HEK293T (cell line): ENCODE results near the gene TMEM150B.

Experiments used
- CTCF ChIA-PET: fragments of 350-600 bp; formaldehyde crosslinking; extraction: SDS; loops from one replicate; lab custom pipeline; 2021; ENCODE audit warnings: antibody characterized with exemption, inconsistent platforms; lab: Yijun Ruan, JAX
- POLR2A ChIA-PET: fragments of 350-600 bp; formaldehyde crosslinking; extraction: SDS; loops from one replicate; lab custom pipeline; 2020; ENCODE audit warnings: antibody characterized with exemption, inconsistent platforms; lab: Yijun Ruan, JAX
- DNase-seq: peaks from one replicate; pipeline ENCODE4 v3.0.0; 2012; ENCODE audit warnings: mixed read lengths; ENCODE audit errors: extremely low spot score
- ARNT ChIP-seq: fragments of 450-650 bp; IDR thresholded peaks from 2 replicates; pipeline ENCODE4 v1.6.1; 2017; ENCODE audit warnings: mild to moderate bottlenecking
- BHLHE40 ChIP-seq: fragments of 450-650 bp; IDR thresholded peaks from 2 replicates; pipeline ENCODE4 v1.6.1; 2016; ENCODE audit warnings: mild to moderate bottlenecking, moderate library complexity, borderline replicate concordance
- CTBP1 ChIP-seq: fragments of 450-650 bp; IDR thresholded peaks from 2 replicates; pipeline ENCODE4 v1.6.1; 2016; ENCODE audit warnings: borderline replicate concordance
- FOXK2 ChIP-seq: fragments of 450-650 bp; IDR thresholded peaks from 2 replicates; pipeline ENCODE4 v1.6.1; 2016; ENCODE audit warnings: mild to moderate bottlenecking
- FOXM1 ChIP-seq: fragments of 450-650 bp; IDR thresholded peaks from 2 replicates; pipeline ENCODE4 v1.6.1; 2017; ENCODE audit warnings: mild to moderate bottlenecking, borderline replicate concordance
- HDGF ChIP-seq: fragments of 450-650 bp; IDR thresholded peaks from 2 replicates; pipeline ENCODE4 v1.6.1; 2017; ENCODE audit warnings: antibody characterized with exemption, borderline replicate concordance
- L3MBTL2 ChIP-seq: fragments of 450-650 bp; conservative IDR thresholded peaks from 2 replicates; pipeline ENCODE4 v1.6.1; 2016; ENCODE audit warnings: mild to moderate bottlenecking
- LEF1 ChIP-seq: fragments of 450-650 bp; IDR thresholded peaks from 2 replicates; pipeline ENCODE4 v1.6.1; 2017; ENCODE audit warnings: mild to moderate bottlenecking, borderline replicate concordance
- NFRKB ChIP-seq: fragments of 450-650 bp; IDR thresholded peaks from 2 replicates; pipeline ENCODE4 v1.6.1; 2016; ENCODE audit warnings: mild to moderate bottlenecking, moderate library complexity
- PKNOX1 ChIP-seq: fragments of 450-650 bp; IDR thresholded peaks from 2 replicates; pipeline ENCODE4 v1.6.1; 2016
- SP1 ChIP-seq: fragments of 450-650 bp; IDR thresholded peaks from 2 replicates; pipeline ENCODE4 v1.6.1; 2017
- SUZ12 ChIP-seq: fragments of 450-650 bp; IDR thresholded peaks from 2 replicates; pipeline ENCODE4 v1.6.1; 2016; ENCODE audit warnings: mild to moderate bottlenecking
- TARDBP ChIP-seq: fragments of 450-650 bp; IDR thresholded peaks from 2 replicates; pipeline ENCODE4 v1.6.1; 2016
- ZNF384 ChIP-seq: fragments of 450-650 bp; IDR thresholded peaks from 2 replicates; pipeline ENCODE4 v1.6.1; 2016

The TMEM150B gene

GRCh38 chr19:55266404-55266803, 58.7 kb downstream of the TMEM150B start:
- no peak for DNase-seq
- no peak for TF ChIP-seq SUZ12
- no peak for TF ChIP-seq FOXM1
- TF ChIP-seq NFRKB: no peak
- no peak for TF ChIP-seq LEF1
- TF ChIP-seq ZNF384: no peak
- no peak for TF ChIP-seq FOXK2
- no peak for TF ChIP-seq L3MBTL2
- TF ChIP-seq SP1: no peak
- no peak for TF ChIP-seq PKNOX1
- TF ChIP-seq HDGF: no peak
- no peak for TF ChIP-seq CTBP1
- no peak for TF ChIP-seq ARNT
- ChIA-PET POLR2A (no interaction called here), CTCF (no interaction called here)

GRCh38 chr19:55265723-55266386, 59.3 kb downstream of the TMEM150B start:
- DNase-seq: no peak
- ChIA-PET POLR2A (no interaction called here), CTCF (no interaction called here)
- TF ChIP-seq PKNOX1: no peak
- TF ChIP-seq ARNT: no peak
- no peak for TF ChIP-seq CTBP1
- TF ChIP-seq SUZ12: no peak

- ChIA-PET CTCF (no interaction called here), POLR2A (no interaction called here)
- no peak for TF ChIP-seq HDGF
- TF ChIP-seq SP1: no peak
- no peak for TF ChIP-seq FOXM1
- no peak for TF ChIP-seq ZNF384
- no peak for TF ChIP-seq BHLHE40
- TF ChIP-seq L3MBTL2: no peak
- TF ChIP-seq ARNT: no peak
- TF ChIP-seq PKNOX1: no peak
- no peak for TF ChIP-seq LEF1
- DNase-seq: no peak
Observed at GRCh38 chr19:55265173-55265572, 60.0 kb downstream of the TMEM150B start.

GRCh38 chr19:55264531-55264930, 60.6 kb downstream of the TMEM150B start:
- TF ChIP-seq TARDBP: no peak
- no peak for TF ChIP-seq CTBP1
- DNase-seq: no peak
- ChIA-PET CTCF (no interaction called here), POLR2A (no interaction called here)
